ENCODE data around the gene ACYP2.

ACYP2 gene

GRCh38 chr2:54139210-54139609 is 23.8 kb downstream of the ACYP2 start (continued):
- TF ChIP-seq ZNF518A (tag by site-specific recombination; conservative IDR thresholded peaks at IDR 0.05; ENCODE audit: low read depth), result no peak
- TF ChIP-seq ZNF677 (tag by site-specific recombination; IDR thresholded peaks at IDR 0.05), result no peak

GRCh38 chr2:54143780-54144179 is 28.4 kb downstream of the ACYP2 start:
- Histone ChIP-seq H3K9me3 (ENCODE audit: control insufficient read depth, insufficient read depth, low read depth, low read length) (no peaks in the 10 kb centered on the region), H3K4me1 (ENCODE audit: control insufficient read depth, insufficient read depth, low read length) (no peaks in the 10 kb centered on the region), H3K4me3 (ENCODE audit: low read depth, low read length) (no peak overlapping the region), H3K27ac (ENCODE audit: extremely low read depth, low read depth, low read length) (no peak overlapping the region), H3K36me3 (ENCODE audit: control insufficient read depth in 2 of 2, insufficient read depth in 1 of 2, low read length in 2 of 2) (no peaks in the 10 kb centered on the region)
- POLR2A ChIA-PET, result no interaction called here
- CTCF ChIA-PET, result no interaction called here
- no peak for TF ChIP-seq ZNF404 (tag by site-specific recombination; IDR thresholded peaks at IDR 0.05)
- no peak for TF ChIP-seq ZNF449 (tag by site-specific recombination; IDR thresholded peaks at IDR 0.05)
- no peak for TF ChIP-seq ZNF280C (tag by site-specific recombination; IDR thresholded peaks at IDR 0.05)
- TF ChIP-seq MYNN (tag by site-specific recombination; IDR thresholded peaks at IDR 0.05; ENCODE audit: borderline replicate concordance), result no peak
- TF ChIP-seq ZNF169 (tag by site-specific recombination; IDR thresholded peaks at IDR 0.05), result no peak
- TF ChIP-seq AEBP2 (tag by site-specific recombination; IDR thresholded peaks at IDR 0.05; ENCODE audit: borderline replicate concordance), result no peak
- TF ChIP-seq HIC1 (tag by site-specific recombination; IDR thresholded peaks at IDR 0.05), result no peak
- TF ChIP-seq ZNF639 (tag by site-specific recombination; IDR thresholded peaks at IDR 0.05), result no peak
- TF ChIP-seq ZNF292 (tag by site-specific recombination; IDR thresholded peaks at IDR 0.05; ENCODE audit: borderline replicate concordance, low read depth), result no peak
- TF ChIP-seq KLF17 (tag by site-specific recombination; IDR thresholded peaks at IDR 0.05), result no peak

All from HEK293 (cell line).